Heart left ventricle (tissue), 13 donors: Measurements from ENCODE around the gene ATAD5.

ENCODE experiments used
- CTCF ChIP-seq, 12 donors: fragments of 200-600 bp; sonication (generic) in 4 of 12; IDR thresholded peaks; one replicate each; pipeline versions ENCODE4 v1.5.0 to v1.8.0; 2018 to 2022; ENCODE audit warnings: antibody characterized with exemption in 12 of 12, mild to moderate bottlenecking in 5 of 12
- POLR2A ChIP-seq, 2 donors: fragments of 450-650 bp; IDR thresholded peaks; one replicate each; pipeline ENCODE4 v1.6.1; 2017; ENCODE audit warnings: antibody characterized with exemption in 2 of 2, mild to moderate bottlenecking in 2 of 2, moderate library complexity in 2 of 2
- donor health status: ischemic (EF 13 %, LVEDD 7.1; RV severe dilation, severe dysfunction).
- donor health status: DM: no; HTN: yes; CAD: no.
- donor health status: DM: no; HTN: no; CAD: no.
- donor health status: ischemic (EF 25% LVEDD 6.9; RV normal size, moderate dysfunction).
- donor health status: ischemic (EF 25% LVEDD 5.7; RV mildly dilated, moderate dysfunction).
- donor health status: ischemic (EF 35%, LVEDD 5.7; RV mildly dilated, moderate dysfunction).
- donor health status: nonischemic (EF 11% LVEDD 7.7; RV severe dilation, severe dysfunction).
- donor health status: DM: yes; HTN: yes; CAD: no.
- donor health status: PGD.
- donor health status: ischemic (EF 29% LVEDD 5.4; RV normal size, mild dysfunction).
- donor health status: nonischemic (EF 23%, LVEDD 6.1; RV moderate dilation, normal function).

GRCh38 chr17:30801671-30802070 is 30.1 kb upstream of the ATAD5 start:
- TF ChIP-seq POLR2A (IDR thresholded peaks at IDR 0.05) (no peak), CTCF (IDR thresholded peaks at IDR 0.05) (no peak)
